Lung (tissue), 16 donors: ENCODE results near the gene EFNA5. TPM values are rescaled to one million over a fixed set of nuclear protein-coding genes. Genes with fewer than 3 reads are reported as not detected.

Experiments
- ATAC-seq: fragments of 200-7000 bp; cut with Tn5 transposase; one replicate; pipeline ENCODE4 v1.9.1; 2020; ENCODE audit warnings: moderate number of reproducible peaks; ENCODE audit not compliant: insufficient read depth, low FRiP score
- DNase-seq, 3 donors: peaks; one replicate each; pipeline ENCODE4 v3.0.0-alpha.2; 2013 to 2017
- H3K27ac ChIP-seq, 2 donors: one replicate each; pipeline ENCODE4 v1.5.1; 2013; ENCODE audit warnings: mild to moderate bottlenecking in 2 of 2, moderate library complexity in 2 of 2, control low read depth in 1 of 2, inconsistent platforms in 1 of 2, low read depth in 1 of 2, low read length in 1 of 2
- H3K27me3 ChIP-seq, 3 donors: one replicate each; pipeline ENCODE4 v1.5.1; 2013; ENCODE audit warnings: low read length in 2 of 3; ENCODE audit not compliant: control insufficient read depth in 3 of 3, insufficient read depth in 3 of 3
- H3K36me3 ChIP-seq, 4 donors: one replicate each; pipeline ENCODE4 v1.5.1; 2013; ENCODE audit warnings: low read length in 4 of 4, mild to moderate bottlenecking in 1 of 4, moderate library complexity in 1 of 4; ENCODE audit not compliant: control insufficient read depth in 4 of 4, insufficient read depth in 4 of 4
- H3K4me1 ChIP-seq, 5 donors: one replicate each; pipeline ENCODE4 v1.5.1; 2013; ENCODE audit warnings: low read length in 5 of 5, mild to moderate bottlenecking in 2 of 5, moderate library complexity in 1 of 5; ENCODE audit not compliant: control insufficient read depth in 5 of 5, insufficient read depth in 5 of 5
- H3K4me3 ChIP-seq: one replicate; pipeline ENCODE4 v1.5.1; 2013; ENCODE audit warnings: mild to moderate bottlenecking, control low read depth, moderate library complexity
- H3K9ac ChIP-seq, 2 donors: one replicate each; pipeline ENCODE4 v1.5.1; 2013; ENCODE audit warnings: low read length in 2 of 2, control low read depth in 1 of 2; ENCODE audit not compliant: insufficient read depth in 1 of 2
- H3K9me3 ChIP-seq, 4 donors: one replicate each; pipeline ENCODE4 v1.5.1; 2013; ENCODE audit warnings: low read length in 3 of 4, mild to moderate bottlenecking in 1 of 4, moderate library complexity in 1 of 4; ENCODE audit not compliant: control insufficient read depth in 4 of 4, insufficient read depth in 3 of 4
- CTCF ChIP-seq: IDR thresholded peaks from 2 replicates; pipeline ENCODE4 v1.5.1; 2012; ENCODE audit warnings: mild to moderate bottlenecking; ENCODE audit errors: control extremely low read depth, extremely low read depth
- WGBS, 2 donors: extraction: QIAGEN DNeasy Blood & Tissue Kit; methylation state at CpG; one replicate each; pipeline ENCODE4 v1.1.7; 2013; 5-methylcytosine and 5-hydroxymethylcytosine counted together
- long read RNA-seq, 5 donors: transcript quantifications; one replicate each; lab custom pipeline, GENCODE V29; 2026
- polyA plus RNA-seq, 2 donors: library from polyadenylated mRNA; stranded (reverse); fragments of 200-250 nt; gene quantifications; one replicate each; pipeline ENCODE4 v1.2.1, GENCODE V29; 2013
- total RNA-seq, 2 donors: library from RNA; depleted of rRNA in 1 of 2; stranded (reverse); fragments of >200 nt in 1 of 2; gene quantifications; one replicate each; pipeline ENCODE4 v1.2.1, GENCODE V29; 2014 to 2021
- donor health status: control.
- donor health status: control.
- donor health status: Bipolar disorder and iron deficiency.
- donor health status: healthy.
- donor health status: DM: yes; HTN: yes; CAD: no.

The EFNA5 gene
- 10 to 100 TPM; 12.4 to 18.4 TPM for total RNA-seq
- 1 to 10 TPM; 2.1 to 3.2 TPM for polyA plus RNA-seq
- long read RNA-seq, donor 1, full-length matches to known transcripts, result 4 of 4 reads
- long read RNA-seq, donor 1, partial matches to known transcripts, result 0 of 4 reads
- long read RNA-seq, donor 1, other reads (novel, unspliced or antisense), result 0 of 4 reads
- long read RNA-seq, donor 2, full-length matches to known transcripts, result 2 of 10 reads
- long read RNA-seq, donor 2, partial matches to known transcripts, result 8 of 10 reads
- long read RNA-seq, donor 2, other reads (novel, unspliced or antisense), result 0 of 10 reads
- long read RNA-seq, donor 3, full-length matches to known transcripts, result 1 of 1 reads
- long read RNA-seq, donor 3, partial matches to known transcripts, result 0 of 1 reads
- long read RNA-seq, donor 3, other reads (novel, unspliced or antisense), result 0 of 1 reads
- long read RNA-seq, donor 4, result 0 reads
- long read RNA-seq, donor 5, full-length matches to known transcripts, result 3 of 21 reads
- long read RNA-seq, donor 5, partial matches to known transcripts, result 18 of 21 reads
- long read RNA-seq, donor 5, other reads (novel, unspliced or antisense), result 0 of 21 reads

GRCh38 chr5:107670932-107671741, at the start of gene EFNA5:
Gene EFNA5, minus strand, starts transcription at chr5:107670937.
- no peaks in the 10 kb centered on the region for H3K36me3 ChIP-seq
- peak within 1 kb of the TSS; percentile 70 to 75 for H3K27ac ChIP-seq
- peak within 1 kb of the TSS; percentile 83 to 84 for H3K9ac ChIP-seq
- peaks cover 0 to 6% (median 3%) of the 10 kb centered on the region in 3 donors for H3K27me3 ChIP-seq
- peak within 1 kb of the TSS; percentile 67 for H3K4me3 ChIP-seq
- peaks cover 0 to 19% (median 4%) of the 10 kb centered on the region in 5 donors for H3K4me1 ChIP-seq
- no peaks in the 10 kb centered on the region for H3K9me3 ChIP-seq
- ATAC-seq (no peak), DNase-seq (peak; percentile 65 to 75 (median 69))
- WGBS, 2 donors, result 0 to 1% methylated on average over 80 to 84 of the region's 84 CpGs
- TF ChIP-seq CTCF, result no peak

- no peaks in the 10 kb centered on the region for H3K27me3 ChIP-seq
- TF ChIP-seq CTCF, result no peak
- ATAC-seq (no peak), DNase-seq (no peak)
- no peak overlapping the region for H3K9ac ChIP-seq
- WGBS, 2 donors, result 82 to 89% methylated on average over 6 of the region's 6 CpGs
- peaks cover 0 to 12% (median 5%) of the 10 kb centered on the region in 4 donors for H3K9me3 ChIP-seq
- no peaks in the 10 kb centered on the region for H3K36me3 ChIP-seq
- H3K27ac ChIP-seq, result no peak overlapping the region
- H3K4me3 ChIP-seq, result no peak overlapping the region
- no peaks in the 10 kb centered on the region for H3K4me1 ChIP-seq
These were observed 48.4 kb upstream of the EFNA5 start for GRCh38 chr5:107719034-107719606.

GRCh38 chr5:107717816-107718215, 47.1 kb upstream of the EFNA5 start:
- WGBS, 2 donors, result 92% methylated on average over 1 of the region's 1 CpG
- Histone ChIP-seq H3K36me3 (no peaks in the 10 kb centered on the region), H3K9me3 (peaks cover 0 to 12% (median 5%) of the 10 kb centered on the region in 4 donors), H3K4me3 (no peak overlapping the region), H3K9ac (no peak overlapping the region), H3K27me3 (no peaks in the 10 kb centered on the region), H3K4me1 (no peaks in the 10 kb centered on the region), H3K27ac (no peak overlapping the region)
- TF ChIP-seq CTCF, result no peak
- no peak for ATAC-seq
- no peak for DNase-seq
